ENCODE data around the gene ADM.

ADM gene

DNA sequence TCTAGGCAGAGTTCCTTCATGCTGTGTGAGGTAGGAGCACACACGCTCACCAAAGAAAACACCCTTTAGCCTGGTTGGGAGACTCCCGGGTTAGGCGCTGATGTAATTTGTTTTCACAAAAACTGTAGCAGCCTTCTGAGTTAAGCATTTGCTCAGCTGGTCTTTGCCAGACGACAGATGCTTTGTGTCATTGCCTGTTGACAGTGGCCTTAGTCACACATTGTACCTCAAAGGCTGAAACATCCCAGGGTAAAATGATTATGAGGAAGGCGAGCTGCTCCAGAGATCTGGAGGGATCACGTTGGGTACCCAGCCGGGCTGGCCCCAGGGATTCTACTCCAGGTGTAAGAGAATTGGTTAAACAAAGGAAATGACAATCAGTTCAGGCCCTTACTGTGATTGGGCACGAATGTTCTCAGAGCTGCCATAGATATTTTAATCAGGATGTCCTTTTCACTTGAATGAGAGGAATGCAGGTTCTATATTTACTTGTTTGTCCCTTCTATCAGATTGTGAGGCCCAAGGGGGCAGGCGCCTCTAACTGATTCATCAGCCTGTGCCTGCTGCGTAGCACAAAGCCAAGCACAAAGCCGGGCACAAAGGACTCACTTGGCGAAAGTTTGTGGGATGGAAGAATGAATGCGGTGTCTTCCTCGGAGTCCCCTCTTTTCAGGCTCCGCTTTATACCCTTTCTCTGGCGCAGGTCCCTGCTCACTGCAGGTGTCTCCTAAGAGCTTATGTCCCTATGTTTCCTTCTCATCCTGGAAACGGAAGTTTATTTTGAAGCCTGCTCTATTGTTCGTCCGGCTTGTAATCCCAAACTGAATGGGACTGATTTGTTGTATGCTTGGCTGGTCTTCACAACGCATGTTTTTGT lies 47.1 kb downstream of the ADM start:
- no peak overlapping the region for H2AFZ ChIP-seq (ENCODE audit: low read depth)
- no peaks in the 10 kb centered on the region for H4K20me1 ChIP-seq (ENCODE audit: insufficient read depth)
- no peaks in the 10 kb centered on the region for H3K79me2 ChIP-seq (ENCODE audit: insufficient read depth, low read depth)
- no peak overlapping the region for H3K4me2 ChIP-seq
- H3K4me1 ChIP-seq (ENCODE audit: low read depth, poor library complexity, severe bottlenecking), result no peaks in the 10 kb centered on the region
- H3K27me3 ChIP-seq (ENCODE audit: insufficient read depth, low read depth), result no peaks in the 10 kb centered on the region
- H3K27ac ChIP-seq, result no peak overlapping the region
- H3K9ac ChIP-seq, result no peak overlapping the region
- H3K4me3 ChIP-seq (IDR thresholded peaks at IDR 0.05; ENCODE audit: insufficient read depth, low read depth, low read length), result no peak overlapping the region
- no peaks in the 10 kb centered on the region for H3K36me3 ChIP-seq (ENCODE audit: insufficient read depth)
- TF ChIP-seq CTCF (conservative IDR thresholded peaks at IDR 0.05; ENCODE audit: low read depth, low read length), result no peak

DNA sequence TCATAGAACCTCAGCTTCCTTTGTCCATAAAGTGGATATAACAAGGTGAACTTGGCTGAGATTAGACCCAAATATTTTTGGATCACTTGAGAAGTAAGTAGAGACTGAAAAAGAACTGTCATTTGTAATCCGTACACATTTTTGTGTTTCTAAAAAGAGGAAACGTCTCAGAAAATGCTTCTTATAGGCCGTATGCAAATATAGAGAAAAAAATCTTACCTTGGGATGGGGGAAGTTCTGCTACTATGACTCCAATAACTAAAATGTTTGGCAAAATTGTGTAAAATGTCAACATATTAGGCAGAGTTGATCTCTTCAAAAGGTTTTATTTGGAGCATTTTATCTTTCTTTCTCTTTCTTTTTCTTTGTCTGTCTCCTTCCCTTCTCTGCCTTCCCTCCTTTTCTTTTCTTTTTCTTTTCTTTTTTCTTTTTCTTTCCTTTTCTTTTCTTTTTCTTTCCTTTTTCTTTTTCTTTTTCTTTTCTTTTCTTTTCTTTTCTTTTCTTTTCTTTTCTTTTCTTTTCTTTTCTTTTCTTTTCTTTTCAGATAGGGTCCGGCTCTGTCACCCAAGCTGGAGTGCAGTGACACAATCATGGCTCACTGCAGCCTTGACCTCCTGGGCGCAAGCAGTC lies 48.2 kb downstream of the ADM start:
- Histone ChIP-seq H3K4me3 (IDR thresholded peaks at IDR 0.05; ENCODE audit: insufficient read depth, low read depth, low read length) (no peak overlapping the region), H2AFZ (ENCODE audit: low read depth) (no peak overlapping the region), H3K9ac (no peak overlapping the region), H3K36me3 (ENCODE audit: insufficient read depth) (no peaks in the 10 kb centered on the region), H4K20me1 (ENCODE audit: insufficient read depth) (no peaks in the 10 kb centered on the region), H3K4me1 (ENCODE audit: low read depth, poor library complexity, severe bottlenecking) (no peaks in the 10 kb centered on the region), H3K4me2 (no peak overlapping the region), H3K27ac (no peak overlapping the region), H3K79me2 (ENCODE audit: insufficient read depth, low read depth) (no peaks in the 10 kb centered on the region), H3K27me3 (ENCODE audit: insufficient read depth, low read depth) (no peaks in the 10 kb centered on the region)
- no peak for TF ChIP-seq CTCF (conservative IDR thresholded peaks at IDR 0.05; ENCODE audit: low read depth, low read length)

DNA sequence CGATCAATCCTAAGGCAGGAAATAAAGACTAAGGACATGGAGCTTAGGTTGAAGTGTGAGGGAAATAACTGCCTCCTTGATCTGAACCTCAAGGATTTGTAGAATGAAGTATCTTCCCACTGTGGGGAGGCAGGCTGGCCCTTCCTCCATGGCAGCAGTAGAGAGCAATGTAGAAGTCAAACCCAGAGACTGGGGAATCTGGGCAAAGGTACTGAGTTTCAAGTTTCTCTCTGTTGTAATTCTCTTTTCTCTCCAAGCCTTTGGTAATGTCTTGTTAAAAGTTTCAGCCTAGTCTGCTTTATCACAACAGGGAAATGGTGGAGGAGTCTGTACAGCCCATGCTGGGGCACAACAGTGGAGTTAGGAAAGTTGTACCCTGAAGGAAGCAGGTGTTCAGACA lies 49.5 kb downstream of the ADM start:
- H3K4me2 ChIP-seq, result no peak overlapping the region
- no peaks in the 10 kb centered on the region for H4K20me1 ChIP-seq (ENCODE audit: insufficient read depth)
- no peaks in the 10 kb centered on the region for H3K79me2 ChIP-seq (ENCODE audit: insufficient read depth, low read depth)
- H3K9ac ChIP-seq, result no peak overlapping the region
- H3K27ac ChIP-seq, result no peak overlapping the region
- no peak overlapping the region for H3K4me3 ChIP-seq (IDR thresholded peaks at IDR 0.05; ENCODE audit: insufficient read depth, low read depth, low read length)
- H3K27me3 ChIP-seq (ENCODE audit: insufficient read depth, low read depth), result no peaks in the 10 kb centered on the region
- no peak overlapping the region for H2AFZ ChIP-seq (ENCODE audit: low read depth)
- TF ChIP-seq CTCF (conservative IDR thresholded peaks at IDR 0.05; ENCODE audit: low read depth, low read length), result no peak
- H3K4me1 ChIP-seq (ENCODE audit: low read depth, poor library complexity, severe bottlenecking), result no peaks in the 10 kb centered on the region
- no peaks in the 10 kb centered on the region for H3K36me3 ChIP-seq (ENCODE audit: insufficient read depth)

DNA sequence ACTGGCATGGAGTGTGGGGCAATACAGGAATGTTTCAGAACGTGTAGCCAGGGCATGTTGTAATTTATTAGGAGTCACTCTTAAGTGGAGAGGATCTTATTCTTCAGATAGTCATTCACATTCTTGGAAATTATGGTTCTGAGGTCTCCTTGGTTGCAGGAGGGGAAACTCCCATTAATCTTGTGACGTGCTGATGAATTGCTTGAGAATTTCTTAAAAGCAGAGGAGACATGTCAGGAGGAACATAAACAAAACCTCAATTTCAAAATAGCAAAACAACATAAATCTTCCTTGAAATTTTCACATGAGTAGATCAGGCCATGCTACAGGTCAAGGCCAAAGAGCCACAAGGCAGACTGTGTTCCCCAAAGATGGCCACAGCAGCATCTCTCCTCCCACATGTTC lies 50.4 kb downstream of the ADM start:
- Histone ChIP-seq H3K4me2 (no peak overlapping the region), H4K20me1 (ENCODE audit: insufficient read depth) (no peaks in the 10 kb centered on the region), H3K4me3 (IDR thresholded peaks at IDR 0.05; ENCODE audit: insufficient read depth, low read depth, low read length) (no peak overlapping the region), H3K27me3 (ENCODE audit: insufficient read depth, low read depth) (no peaks in the 10 kb centered on the region), H3K79me2 (ENCODE audit: insufficient read depth, low read depth) (no peaks in the 10 kb centered on the region), H3K4me1 (ENCODE audit: low read depth, poor library complexity, severe bottlenecking) (no peaks in the 10 kb centered on the region), H3K36me3 (ENCODE audit: insufficient read depth) (no peaks in the 10 kb centered on the region), H2AFZ (ENCODE audit: low read depth) (no peak overlapping the region), H3K9ac (no peak overlapping the region), H3K27ac (no peak overlapping the region)
- no peak for TF ChIP-seq CTCF (conservative IDR thresholded peaks at IDR 0.05; ENCODE audit: low read depth, low read length)

Measured in KMS-11 (cell line).